Body of pancreas (tissue), 4 donors: Measurements from ENCODE around the gene ADGRL3.

Source experiments
- POLR2A ChIP-seq, 3 donors: fragments of 450-650 bp; IDR thresholded peaks; one replicate each; pipeline ENCODE4 v1.6.1; 2016; ENCODE audit warnings: antibody characterized with exemption in 3 of 3, mild to moderate bottlenecking in 2 of 3
- TF ChIP-seq, protein P1 (sequence below), 7 experiments: fragments of 450-650 bp in 4 of 7; fragments of 200-600 bp in 3 of 7; sonication (generic) in 3 of 7; IDR thresholded peaks; one replicate each; pipeline ENCODE4 v1.5.1; 2016 to 2019; ENCODE audit warnings: antibody characterized with exemption in 7 of 7

DNA sequence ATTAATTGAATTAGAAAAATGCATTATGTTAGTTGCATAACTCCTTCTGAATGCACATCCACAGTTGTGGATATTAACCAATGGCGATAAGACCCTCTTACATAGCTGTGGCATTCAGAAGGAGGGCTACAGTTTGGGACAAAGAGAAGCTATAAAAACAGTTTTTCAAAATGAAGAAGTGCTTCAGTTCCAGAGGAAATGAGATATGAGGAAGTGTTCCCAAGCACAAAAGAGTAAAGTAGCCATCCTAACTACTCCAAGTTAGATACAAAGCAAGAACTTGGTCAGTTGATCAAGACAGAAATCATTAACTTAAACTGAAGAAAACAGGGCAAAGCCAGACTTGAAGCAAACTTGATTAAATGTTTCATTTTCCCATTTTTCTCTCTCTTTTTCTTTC, 17.2 kb upstream of the ADGRL3 start:
- TF ChIP-seq, protein P1, sequence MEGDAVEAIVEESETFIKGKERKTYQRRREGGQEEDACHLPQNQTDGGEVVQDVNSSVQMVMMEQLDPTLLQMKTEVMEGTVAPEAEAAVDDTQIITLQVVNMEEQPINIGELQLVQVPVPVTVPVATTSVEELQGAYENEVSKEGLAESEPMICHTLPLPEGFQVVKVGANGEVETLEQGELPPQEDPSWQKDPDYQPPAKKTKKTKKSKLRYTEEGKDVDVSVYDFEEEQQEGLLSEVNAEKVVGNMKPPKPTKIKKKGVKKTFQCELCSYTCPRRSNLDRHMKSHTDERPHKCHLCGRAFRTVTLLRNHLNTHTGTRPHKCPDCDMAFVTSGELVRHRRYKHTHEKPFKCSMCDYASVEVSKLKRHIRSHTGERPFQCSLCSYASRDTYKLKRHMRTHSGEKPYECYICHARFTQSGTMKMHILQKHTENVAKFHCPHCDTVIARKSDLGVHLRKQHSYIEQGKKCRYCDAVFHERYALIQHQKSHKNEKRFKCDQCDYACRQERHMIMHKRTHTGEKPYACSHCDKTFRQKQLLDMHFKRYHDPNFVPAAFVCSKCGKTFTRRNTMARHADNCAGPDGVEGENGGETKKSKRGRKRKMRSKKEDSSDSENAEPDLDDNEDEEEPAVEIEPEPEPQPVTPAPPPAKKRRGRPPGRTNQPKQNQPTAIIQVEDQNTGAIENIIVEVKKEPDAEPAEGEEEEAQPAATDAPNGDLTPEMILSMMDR (IDR thresholded peaks at IDR 0.05) = no peak
- TF ChIP-seq POLR2A (IDR thresholded peaks at IDR 0.05) = no peak
